Measurements from ENCODE around the gene CCNF.
"Not testable (repeated sequence)": the region's sequence is repeated elsewhere in the genome, so short reads cannot be mapped to it uniquely, and the experiment has no call there.

DNA sequence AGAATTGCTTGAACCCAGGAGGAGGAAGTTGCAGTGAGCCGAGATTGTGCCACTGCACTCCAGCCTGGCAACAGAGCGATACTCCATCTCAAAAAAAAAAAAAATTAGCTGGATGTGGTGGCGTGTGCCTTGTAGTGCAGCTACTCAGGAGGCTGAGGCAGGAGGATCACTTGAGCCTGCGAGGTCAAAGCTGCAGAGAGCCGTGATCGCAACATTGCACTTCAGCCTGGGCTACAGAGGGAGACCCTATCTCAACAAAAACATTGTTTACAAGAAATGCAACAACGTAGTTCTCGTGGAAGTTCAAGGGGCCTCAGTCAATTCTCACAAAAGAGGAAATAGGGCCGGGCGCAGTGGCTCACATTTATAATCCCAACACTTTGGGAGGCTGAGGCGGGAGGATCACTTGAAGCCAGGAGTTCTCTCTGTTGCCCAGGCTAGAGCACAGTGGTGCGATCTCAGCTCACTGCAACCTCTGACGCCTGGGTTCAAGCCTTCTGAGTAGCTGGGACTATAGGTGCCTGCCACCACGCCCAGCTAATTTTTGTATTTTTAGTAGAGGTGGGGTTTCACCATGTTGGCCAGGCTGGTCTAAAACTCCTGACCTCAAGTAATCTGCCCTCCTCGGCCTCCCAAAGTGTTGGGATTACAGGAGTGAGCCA lies 12.0 kb downstream of the CCNF start:
- TF ChIP-seq ZNF274 (IDR thresholded peaks at IDR 0.05; ENCODE audit: low read depth, low read length); YY1 (IDR thresholded peaks at IDR 0.05; ENCODE audit: insufficient read depth, insufficient read length); SUZ12 (IDR thresholded peaks at IDR 0.05; ENCODE audit: extremely low read depth, insufficient read depth, insufficient read length): not testable (repeated sequence)

Measured in NT2/D1 (cell line).